HG03571 (cell line): ENCODE measurements around the gene PLA2G15.

Experiments
- ATAC-seq: cut with Tn5 transposase; IDR thresholded peaks from one replicate; pipeline ENCODE4 v1.9.1; 2021; ENCODE audit not compliant: unreplicated experiment

The PLA2G15 gene

DNA sequence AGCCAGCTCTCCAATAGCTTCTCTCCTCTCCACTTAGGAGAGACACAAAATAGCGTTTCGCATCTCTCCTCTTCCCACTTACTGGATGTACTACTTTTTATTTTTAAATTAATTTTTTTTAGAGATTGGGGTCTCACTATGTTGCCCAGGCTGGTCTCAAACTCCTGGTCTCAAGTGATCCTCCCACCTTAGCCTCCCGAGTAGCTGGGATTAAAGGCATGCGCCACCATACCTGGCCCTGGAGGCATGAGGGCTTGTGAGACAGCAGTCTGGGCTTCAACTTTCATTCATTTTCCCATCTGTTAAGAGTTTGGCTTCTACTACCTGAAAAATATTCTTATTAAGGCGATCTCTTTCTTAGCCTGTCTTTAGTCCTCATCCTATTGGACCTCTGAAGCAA lies 47.3 kb downstream of the PLA2G15 start:
- no peak for ATAC-seq

DNA sequence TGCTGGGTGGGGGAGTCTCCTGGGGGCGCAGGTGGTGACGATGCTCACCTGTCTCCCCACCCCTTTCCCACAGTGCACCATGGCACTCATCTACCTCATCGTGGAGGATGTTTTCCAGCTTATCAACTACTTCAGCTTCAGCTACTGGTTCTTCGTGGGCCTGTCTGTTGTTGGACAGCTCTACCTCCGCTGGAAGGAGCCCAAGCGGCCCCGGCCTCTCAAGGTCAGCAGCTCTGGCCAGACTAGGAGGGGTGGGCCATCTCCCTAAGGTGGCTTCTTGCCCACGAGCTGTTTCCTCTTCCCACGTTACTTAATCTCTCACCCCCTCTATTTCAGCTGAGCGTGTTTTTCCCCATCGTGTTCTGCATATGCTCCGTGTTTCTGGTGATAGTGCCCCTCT lies 51.1 kb downstream of the PLA2G15 start:
- no peak for ATAC-seq

DNA sequence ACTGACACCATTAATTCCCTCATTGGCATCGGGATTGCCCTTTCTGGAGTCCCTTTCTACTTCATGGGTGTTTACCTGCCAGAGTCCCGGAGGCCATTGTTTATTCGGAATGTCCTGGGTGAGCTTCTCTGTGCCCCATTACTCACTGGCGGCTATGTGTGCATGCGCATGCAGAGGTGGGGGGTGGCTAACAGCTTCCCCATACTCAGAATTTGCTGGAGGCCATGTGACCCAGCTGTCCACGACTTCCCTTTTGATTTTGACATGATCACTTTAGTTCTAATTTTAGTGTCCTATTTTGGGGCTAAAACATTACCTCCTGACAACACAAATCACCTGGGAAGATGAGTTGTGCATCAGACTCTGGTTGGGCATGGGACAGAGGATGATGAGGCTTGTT lies 51.5 kb downstream of the PLA2G15 start:
- no peak for ATAC-seq

DNA sequence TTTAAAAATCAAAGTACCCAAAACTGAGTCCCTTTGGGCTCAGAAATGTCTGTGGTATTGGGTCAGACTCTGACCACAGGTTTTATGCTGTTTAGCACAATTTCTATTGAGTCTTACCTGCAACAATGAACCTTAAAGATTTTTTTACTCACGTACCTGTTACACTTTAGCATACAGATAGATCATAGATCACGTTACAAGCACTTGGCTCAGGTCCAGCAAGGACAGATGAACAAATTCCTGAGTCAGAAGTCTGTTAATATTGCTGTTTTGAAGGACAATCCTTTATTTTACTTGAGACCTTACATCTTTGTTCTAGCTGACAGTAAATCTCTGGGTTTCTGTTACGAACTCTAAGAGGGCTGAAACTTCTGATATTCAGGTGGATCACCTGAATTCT lies 52.7 kb downstream of the PLA2G15 start:
- ATAC-seq, result no peak

DNA sequence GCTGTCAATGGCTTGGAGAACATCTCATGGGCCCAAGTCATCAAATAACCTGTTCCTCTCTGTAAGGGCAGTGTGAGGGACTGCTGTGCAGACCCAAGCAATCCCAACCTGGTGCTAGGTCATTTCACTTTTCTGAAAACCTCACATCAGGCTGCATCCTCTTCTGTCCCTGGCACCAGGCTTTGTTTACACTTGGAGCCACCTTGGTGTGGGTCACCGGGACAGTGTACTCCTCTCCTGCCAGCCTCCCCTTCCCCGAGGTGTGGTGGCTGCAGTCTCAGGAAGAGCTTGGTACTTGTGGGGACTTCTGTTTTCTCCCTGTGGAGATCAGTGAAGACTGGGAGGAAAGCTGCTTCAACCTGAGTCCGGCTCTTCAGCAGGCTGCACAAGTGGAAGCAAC lies 53.1 kb downstream of the PLA2G15 start:
- ATAC-seq, result no peak

DNA sequence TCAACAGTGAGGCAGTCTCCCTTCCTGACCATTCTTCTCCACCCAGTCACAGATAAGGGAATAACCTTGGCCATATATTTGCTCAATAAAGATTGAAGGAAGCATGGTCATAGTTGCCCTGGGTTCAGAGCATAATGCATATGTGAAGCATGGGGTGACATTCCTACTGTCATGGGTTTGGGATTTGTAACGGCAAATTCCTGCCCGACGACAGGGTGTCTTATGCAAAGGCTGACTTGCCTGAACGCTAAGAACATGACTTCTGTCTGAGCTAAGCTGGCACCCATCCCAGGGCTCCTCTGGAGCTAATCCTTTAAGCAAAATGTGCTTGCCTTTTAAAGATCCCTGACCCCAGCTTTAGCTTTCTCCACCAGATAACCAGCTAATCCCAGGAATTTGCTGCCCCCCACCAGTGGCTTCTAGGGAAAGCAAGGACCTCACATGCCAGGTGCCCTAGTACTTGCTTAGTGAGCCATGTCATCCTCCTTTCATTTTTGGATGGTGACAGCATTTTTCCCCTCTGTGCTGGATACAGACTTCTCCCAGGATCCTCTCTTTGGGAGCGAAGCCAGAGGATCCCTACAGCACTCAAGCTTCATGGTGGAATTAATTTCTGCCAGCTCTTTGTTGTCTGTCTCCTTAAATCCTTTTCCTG lies 53.9 kb downstream of the PLA2G15 start:
- no peak for ATAC-seq

DNA sequence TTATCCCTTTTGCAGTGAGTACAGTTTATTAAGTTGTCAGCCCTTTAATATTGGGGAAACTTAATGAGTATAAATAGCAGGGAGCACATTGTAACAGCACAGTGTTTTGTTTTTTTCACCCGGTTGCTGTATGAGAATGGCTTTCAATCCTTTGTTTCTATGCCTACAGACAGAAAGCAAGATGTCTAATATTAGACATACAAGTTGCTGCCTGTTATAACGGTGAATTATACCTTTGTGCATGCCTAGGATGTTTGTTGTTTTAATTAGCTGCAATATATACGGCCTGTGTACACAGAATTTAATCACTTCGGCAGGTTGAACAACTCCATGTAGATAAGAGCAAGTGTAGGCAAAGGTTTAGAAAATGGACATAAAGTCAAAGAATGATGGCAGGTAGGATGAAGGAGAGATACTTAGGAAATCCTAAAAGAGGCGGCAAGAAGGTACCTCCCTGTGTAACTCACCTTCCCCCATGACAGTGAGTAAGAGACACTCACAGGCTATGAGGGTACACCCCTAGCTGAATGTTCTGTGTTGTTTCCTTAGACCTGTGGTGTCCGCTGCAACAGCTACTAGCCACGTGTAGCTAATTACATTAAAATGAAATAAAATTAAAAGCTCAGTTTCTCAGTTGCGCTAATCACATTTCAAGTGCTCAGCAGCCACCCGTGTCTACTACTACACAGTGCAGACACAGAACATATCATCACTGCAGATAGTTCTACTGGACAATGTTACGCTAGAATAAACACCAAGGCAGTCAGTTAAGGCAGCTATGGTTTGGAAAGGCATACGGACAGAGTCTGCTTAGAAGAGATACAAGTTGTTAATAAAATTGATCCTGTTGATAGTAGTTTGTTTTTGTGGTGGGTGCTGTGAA lies 54.6 kb downstream of the PLA2G15 start:
- no peak for ATAC-seq

DNA sequence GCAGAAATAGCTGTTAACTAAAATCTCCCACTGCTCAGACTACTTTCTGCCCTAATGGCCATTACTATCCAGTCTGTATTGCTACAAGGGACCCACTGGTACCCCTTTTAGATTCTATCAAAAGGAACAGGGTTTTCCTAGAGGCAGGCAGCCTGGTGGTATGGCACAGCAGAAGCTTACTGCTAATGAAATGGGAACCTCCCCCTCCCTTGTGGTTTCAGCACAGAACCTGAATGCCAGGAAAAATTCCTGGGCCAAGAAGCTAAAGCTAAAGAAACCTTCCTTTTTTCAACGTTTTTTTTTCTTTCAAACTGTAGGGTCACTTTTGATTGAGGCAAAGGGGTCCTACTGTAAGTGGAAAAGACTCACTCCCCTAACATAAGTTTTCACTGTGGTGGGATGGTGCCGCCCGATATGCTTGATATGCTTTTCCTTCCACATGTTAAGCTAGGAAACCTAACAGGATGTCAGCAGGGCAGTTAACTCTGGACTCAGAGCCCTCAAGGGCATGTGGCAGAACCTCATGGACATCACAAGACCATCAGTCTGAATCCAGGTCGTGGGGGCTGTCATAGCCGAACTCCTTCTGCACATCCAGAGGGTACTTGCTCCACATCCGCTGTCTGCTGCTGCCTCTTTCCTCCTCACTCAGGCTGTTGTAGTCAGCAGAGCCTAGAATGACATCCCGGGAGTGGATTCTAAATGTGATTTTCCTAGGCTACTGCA lies 55.7 kb downstream of the PLA2G15 start:
- no peak for ATAC-seq

DNA sequence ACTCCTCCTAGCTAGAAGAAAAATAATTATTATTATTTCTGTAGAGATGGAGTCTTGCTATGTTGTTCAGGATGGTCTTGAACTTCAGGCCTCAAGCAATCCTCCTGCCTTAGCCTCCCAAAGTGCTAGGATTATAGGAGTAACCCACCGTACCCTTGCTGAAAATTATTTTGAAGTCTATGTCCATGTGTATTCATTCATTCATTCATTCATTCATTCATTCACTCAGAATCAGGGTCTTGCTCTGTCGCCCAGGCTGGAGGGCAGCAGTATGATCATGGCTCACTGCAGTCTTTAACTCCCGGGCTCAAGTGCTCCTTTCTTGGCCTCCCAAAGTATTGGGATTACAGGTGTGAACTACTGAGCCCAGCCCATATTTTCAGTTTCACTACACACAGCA lies 61.5 kb downstream of the PLA2G15 start:
- ATAC-seq, result no peak

DNA sequence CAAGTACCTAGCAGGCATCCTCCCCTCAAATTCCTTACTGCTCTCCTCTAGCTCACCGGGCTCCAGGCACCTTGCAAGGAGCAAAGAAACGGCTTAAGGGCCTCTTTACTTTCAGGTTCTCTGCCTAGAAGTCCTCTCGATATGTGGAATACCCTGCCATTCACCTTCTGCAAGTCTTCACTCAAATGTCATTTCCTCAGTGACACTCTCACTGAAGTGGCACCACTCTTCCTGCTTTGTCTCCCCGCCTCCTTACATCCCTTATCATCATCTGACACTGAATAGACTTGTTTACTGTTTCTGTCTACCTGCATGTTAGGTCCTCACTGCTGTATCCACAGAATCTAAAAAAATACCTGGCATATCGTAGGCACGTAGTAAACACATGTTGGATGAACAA lies 64.6 kb downstream of the PLA2G15 start:
- no peak for ATAC-seq

DNA sequence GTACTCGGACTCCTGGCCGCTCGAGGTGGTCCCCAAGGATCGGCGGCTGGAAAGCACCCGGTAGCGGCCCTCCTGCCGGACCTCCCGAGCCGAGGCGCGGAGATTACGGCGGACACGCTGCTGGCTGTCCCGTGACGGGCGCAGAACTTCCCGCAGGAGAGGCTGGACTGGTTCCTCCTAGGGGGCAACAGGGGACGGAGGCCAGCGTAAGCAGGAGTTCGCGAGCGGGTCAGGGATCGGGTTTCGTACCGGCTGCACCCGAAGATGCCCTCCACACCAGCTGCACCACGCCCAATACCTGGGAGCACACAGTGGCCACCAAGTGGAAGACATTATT lies 65.2 kb downstream of the PLA2G15 start:
- ATAC-seq, result no peak
